ENCODE results near the gene GGTLC2. TPM values are rescaled to one million over a fixed set of nuclear protein-coding genes. Genes with fewer than 3 reads are reported as not detected.

Gene GGTLC2
- total RNA-seq, 1 experiment from 2014 or later = not detected

DNA sequence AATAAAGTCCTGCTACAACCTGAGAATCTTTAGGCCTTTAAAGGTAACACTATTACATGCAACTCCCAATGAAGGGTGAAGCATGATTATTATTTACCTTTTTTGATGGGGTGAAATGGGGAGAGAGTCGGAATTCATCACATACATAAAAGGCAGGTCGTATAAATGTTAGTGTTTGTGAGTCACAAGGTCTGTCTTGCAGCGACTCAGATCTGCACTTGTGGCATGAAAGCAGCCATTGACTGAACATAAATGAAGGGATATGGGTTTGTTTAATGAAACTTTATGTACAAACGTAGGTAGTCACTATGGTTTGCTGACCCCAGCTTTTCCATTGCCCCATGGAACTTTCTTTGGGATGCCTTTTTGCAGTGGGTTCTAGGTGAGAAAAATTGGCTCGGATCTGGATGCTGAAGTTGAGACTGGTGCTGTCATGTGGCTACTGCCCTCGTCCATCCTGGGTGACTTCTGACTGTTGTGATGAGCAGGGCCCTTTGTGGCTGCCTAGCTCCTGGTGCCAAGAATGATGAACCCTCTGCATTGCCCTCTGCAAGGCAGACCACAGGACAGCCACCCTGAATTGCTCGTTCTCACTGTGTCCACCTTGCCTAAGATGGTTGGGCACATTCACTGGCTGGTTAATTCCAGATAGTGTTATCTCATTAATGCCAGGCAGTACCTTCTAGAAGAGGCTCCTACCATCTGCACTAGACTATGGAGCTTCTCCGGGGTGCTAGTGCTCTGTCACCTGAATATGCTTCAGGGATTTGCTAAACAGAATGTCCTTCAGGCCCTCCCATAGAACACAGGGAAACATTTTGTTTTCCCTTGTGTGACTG lies 11.3 kb downstream of the GGTLC2 start:
- H3K4me1 ChIP-seq (ENCODE audit: insufficient read depth, low read length) = no peaks in the 10 kb centered on the region
- ATAC-seq (no peak), DNase-seq (no peak)
- H2AFZ ChIP-seq (ENCODE audit: low read length) = no peak overlapping the region
- H3K79me2 ChIP-seq (ENCODE audit: low read length) = no peaks in the 10 kb centered on the region
- H3K36me3 ChIP-seq (ENCODE audit: low read depth, low read length) = no peaks in the 10 kb centered on the region
- no peaks in the 10 kb centered on the region for H3F3A ChIP-seq (ENCODE audit: low read length, unreplicated experiment)
- H3K4me3 ChIP-seq (ENCODE audit: low read length) = no peak overlapping the region
- H3K9me3 ChIP-seq (ENCODE audit: low read length) = no peaks in the 10 kb centered on the region
- no peak overlapping the region for H3K27ac ChIP-seq (ENCODE audit: low read length)
- CTCF ChIA-PET = no interaction called here
- H3K4me2 ChIP-seq (ENCODE audit: low read length) = no peak overlapping the region
- POLR2A ChIA-PET (ENCODE audit: unreplicated experiment) = no interaction called here
- H3K9ac ChIP-seq (ENCODE audit: low read length) = no peak overlapping the region
- H4K20me1 ChIP-seq (ENCODE audit: low read length) = no peaks in the 10 kb centered on the region
- peaks cover 34% of the 10 kb centered on the region for H3K27me3 ChIP-seq (ENCODE audit: low read length)
- no TSS peak for BruUV-seq (replicated peaks)
- intact Hi-C loops (cut with micrococcal nuclease) = no loop called here
- no peaks in the 10 kb centered on the region for H3K9me2 ChIP-seq (replicated peaks; ENCODE audit: low read length)
- TF ChIP-seq EZH2 (IDR thresholded peaks at IDR 0.05; ENCODE audit: low read length, unreplicated experiment) (no peak), EZH2phosphoT487 (IDR thresholded peaks at IDR 0.05; ENCODE audit: borderline replicate concordance, low read length) (no peak)
- TF ChIP-seq, protein P1, sequence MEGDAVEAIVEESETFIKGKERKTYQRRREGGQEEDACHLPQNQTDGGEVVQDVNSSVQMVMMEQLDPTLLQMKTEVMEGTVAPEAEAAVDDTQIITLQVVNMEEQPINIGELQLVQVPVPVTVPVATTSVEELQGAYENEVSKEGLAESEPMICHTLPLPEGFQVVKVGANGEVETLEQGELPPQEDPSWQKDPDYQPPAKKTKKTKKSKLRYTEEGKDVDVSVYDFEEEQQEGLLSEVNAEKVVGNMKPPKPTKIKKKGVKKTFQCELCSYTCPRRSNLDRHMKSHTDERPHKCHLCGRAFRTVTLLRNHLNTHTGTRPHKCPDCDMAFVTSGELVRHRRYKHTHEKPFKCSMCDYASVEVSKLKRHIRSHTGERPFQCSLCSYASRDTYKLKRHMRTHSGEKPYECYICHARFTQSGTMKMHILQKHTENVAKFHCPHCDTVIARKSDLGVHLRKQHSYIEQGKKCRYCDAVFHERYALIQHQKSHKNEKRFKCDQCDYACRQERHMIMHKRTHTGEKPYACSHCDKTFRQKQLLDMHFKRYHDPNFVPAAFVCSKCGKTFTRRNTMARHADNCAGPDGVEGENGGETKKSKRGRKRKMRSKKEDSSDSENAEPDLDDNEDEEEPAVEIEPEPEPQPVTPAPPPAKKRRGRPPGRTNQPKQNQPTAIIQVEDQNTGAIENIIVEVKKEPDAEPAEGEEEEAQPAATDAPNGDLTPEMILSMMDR (conservative IDR thresholded peaks at IDR 0.05; ENCODE audit: low read depth, low read length) = no peak

DNA sequence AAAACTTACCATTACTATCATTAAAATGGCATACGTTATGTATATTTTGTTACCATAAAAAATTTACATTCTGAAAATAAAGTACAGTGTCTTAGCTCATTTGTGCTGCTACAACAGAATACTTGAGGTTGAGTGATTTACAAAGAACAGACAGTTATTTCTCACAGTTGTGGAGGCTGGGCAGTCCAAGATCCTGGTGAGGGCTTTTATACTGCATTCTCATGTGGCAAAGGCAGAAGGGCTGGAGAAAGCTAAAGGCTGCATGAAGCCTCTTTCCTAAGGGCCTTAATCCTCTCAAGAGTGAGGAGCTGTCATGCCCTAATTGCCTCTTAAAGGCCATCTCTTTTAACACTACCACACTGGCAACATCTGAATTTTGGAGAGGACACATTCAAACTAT lies 13.3 kb downstream of the GGTLC2 start:
- DNase-seq = no peak

DNA sequence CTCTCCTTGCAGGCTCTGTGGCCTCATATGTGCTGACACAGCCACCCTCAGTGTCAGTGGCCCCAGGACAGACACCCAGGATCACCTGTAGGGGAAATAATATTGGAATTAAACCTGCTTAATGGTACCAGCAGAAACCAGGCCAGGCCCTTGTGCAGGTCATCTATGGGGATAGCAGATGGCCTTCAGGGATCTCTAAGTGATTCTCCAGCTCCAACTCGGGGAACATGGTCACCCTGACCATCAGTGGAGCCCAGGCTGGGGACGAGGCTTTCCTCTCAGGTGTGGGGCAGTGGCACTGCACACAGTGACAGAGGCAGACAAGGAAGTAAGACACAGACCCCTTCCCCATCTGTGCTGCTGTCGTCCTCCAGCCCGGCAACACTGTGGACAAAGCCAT lies 16.9 kb downstream of the GGTLC2 start:
- ATAC-seq (no peak), DNase-seq (no peak)
- H2AFZ ChIP-seq (ENCODE audit: low read length) = no peak overlapping the region
- no peaks in the 10 kb centered on the region for H3K9me2 ChIP-seq (replicated peaks; ENCODE audit: low read length)
- TF ChIP-seq EZH2 (IDR thresholded peaks at IDR 0.05; ENCODE audit: low read length, unreplicated experiment) = no peak
- TF ChIP-seq, protein P1 (conservative IDR thresholded peaks at IDR 0.05; ENCODE audit: low read depth, low read length) = no peak
- TF ChIP-seq EZH2phosphoT487 (IDR thresholded peaks at IDR 0.05; ENCODE audit: borderline replicate concordance, low read length) = no peak
- POLR2A ChIA-PET (ENCODE audit: unreplicated experiment) = no interaction called here
- H3K36me3 ChIP-seq (ENCODE audit: low read depth, low read length) = no peaks in the 10 kb centered on the region
- CTCF ChIA-PET = no interaction called here
- H3K9me3 ChIP-seq (ENCODE audit: low read length) = no peaks in the 10 kb centered on the region
- H3F3A ChIP-seq (ENCODE audit: low read length, unreplicated experiment) = no peaks in the 10 kb centered on the region
- no peaks in the 10 kb centered on the region for H3K79me2 ChIP-seq (ENCODE audit: low read length)
- H3K4me2 ChIP-seq (ENCODE audit: low read length) = no peak overlapping the region
- H3K4me1 ChIP-seq (ENCODE audit: insufficient read depth, low read length) = no peaks in the 10 kb centered on the region
- BruUV-seq (replicated peaks) = no TSS peak
- no peak overlapping the region for H3K9ac ChIP-seq (ENCODE audit: low read length)
- H3K4me3 ChIP-seq (ENCODE audit: low read length) = no peak overlapping the region
- H4K20me1 ChIP-seq (ENCODE audit: low read length) = no peaks in the 10 kb centered on the region
- H3K27me3 ChIP-seq (ENCODE audit: low read length) = peaks cover 38% of the 10 kb centered on the region
- intact Hi-C loops (cut with micrococcal nuclease) = no loop called here
- no peak overlapping the region for H3K27ac ChIP-seq (ENCODE audit: low read length)

More for the DNA sequence above, 13.3 kb downstream of the GGTLC2 start:
- no peaks in the 10 kb centered on the region for H3K79me2 ChIP-seq (ENCODE audit: low read length)
- TF ChIP-seq EZH2phosphoT487 (IDR thresholded peaks at IDR 0.05; ENCODE audit: borderline replicate concordance, low read length) = no peak
- no peak overlapping the region for H2AFZ ChIP-seq (ENCODE audit: low read length)
- H3K27me3 ChIP-seq (ENCODE audit: low read length) = peaks cover 38% of the 10 kb centered on the region
- no peak overlapping the region for H3K27ac ChIP-seq (ENCODE audit: low read length)
- intact Hi-C loops (cut with micrococcal nuclease) = no loop called here
- no TSS peak for BruUV-seq (replicated peaks)
- H3K4me1 ChIP-seq (ENCODE audit: insufficient read depth, low read length) = no peaks in the 10 kb centered on the region
- H3K36me3 ChIP-seq (ENCODE audit: low read depth, low read length) = no peaks in the 10 kb centered on the region
- H3K4me2 ChIP-seq (ENCODE audit: low read length) = no peak overlapping the region
- no peaks in the 10 kb centered on the region for H3K9me3 ChIP-seq (ENCODE audit: low read length)
- no peak for ATAC-seq
- no peaks in the 10 kb centered on the region for H4K20me1 ChIP-seq (ENCODE audit: low read length)
- H3K4me3 ChIP-seq (ENCODE audit: low read length) = no peak overlapping the region
- no peaks in the 10 kb centered on the region for H3F3A ChIP-seq (ENCODE audit: low read length, unreplicated experiment)
- ChIA-PET POLR2A (ENCODE audit: unreplicated experiment) (no interaction called here), CTCF (no interaction called here)
- H3K9me2 ChIP-seq (replicated peaks; ENCODE audit: low read length) = no peaks in the 10 kb centered on the region
- H3K9ac ChIP-seq (ENCODE audit: low read length) = no peak overlapping the region
